Stimulated activated CD8-positive, alpha-beta memory T cell treated with anti-CD3 and anti-CD28 coated beads, Interleukin-12 subunit alpha, Interleukin-12 subunit beta, amount 100 ng/mL, for 24 hours (primary cell): ENCODE results near the gene MRFAP1L1.

Source experiments
- DNase-seq: peaks from one replicate; pipeline ENCODE4 v3.0.0-alpha.2; 2020; ENCODE audit errors: extremely low read depth

MRFAP1L1 gene

DNA sequence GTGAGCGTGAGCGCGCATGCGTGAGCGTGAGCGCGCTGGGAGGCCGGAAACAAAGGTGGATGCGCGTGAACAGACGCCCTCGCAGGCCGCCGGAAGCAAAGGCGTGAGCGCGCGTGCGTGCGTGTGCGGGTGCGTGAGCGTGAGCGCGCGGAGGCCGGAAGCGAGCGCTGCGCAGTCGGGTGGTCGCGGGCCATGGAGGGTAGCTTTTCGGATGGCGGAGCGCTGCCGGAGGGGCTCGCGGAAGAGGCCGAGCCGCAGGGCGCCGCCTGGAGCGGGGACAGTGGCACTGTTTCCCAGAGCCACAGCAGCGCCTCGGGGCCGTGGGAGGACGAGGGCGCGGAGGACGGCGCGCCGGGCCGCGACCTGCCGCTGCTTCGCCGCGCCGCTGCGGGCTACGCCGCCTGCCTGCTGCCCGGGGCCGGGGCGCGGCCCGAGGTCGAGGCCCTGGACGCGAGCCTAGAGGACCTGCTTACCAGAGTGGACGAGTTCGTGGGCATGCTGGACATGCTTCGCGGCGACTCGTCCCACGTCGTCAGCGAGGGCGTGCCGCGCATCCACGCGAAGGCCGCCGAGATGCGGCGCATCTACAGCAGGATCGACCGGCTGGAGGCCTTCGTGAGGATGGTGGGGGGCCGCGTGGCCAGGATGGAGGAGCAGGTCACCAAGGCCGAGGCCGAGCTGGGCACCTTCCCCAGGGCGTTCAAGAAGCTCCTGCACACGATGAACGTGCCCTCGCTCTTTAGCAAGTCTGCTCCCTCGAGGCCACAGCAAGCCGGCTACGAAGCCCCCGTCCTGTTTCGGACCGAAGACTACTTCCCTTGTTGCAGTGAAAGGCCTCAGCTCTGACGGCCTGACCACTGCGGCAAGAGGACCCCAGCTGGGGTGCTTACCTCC lies 6.6 kb upstream of the MRFAP1L1 start, which contains the start of gene BLOC1S4:
Gene BLOC1S4 (plus strand): TSS at position 157 of the 894 bp plus-strand sequence. CDS start 36 bp downstream, at position 193.
- DNase-seq, result peak; percentile 61

DNA sequence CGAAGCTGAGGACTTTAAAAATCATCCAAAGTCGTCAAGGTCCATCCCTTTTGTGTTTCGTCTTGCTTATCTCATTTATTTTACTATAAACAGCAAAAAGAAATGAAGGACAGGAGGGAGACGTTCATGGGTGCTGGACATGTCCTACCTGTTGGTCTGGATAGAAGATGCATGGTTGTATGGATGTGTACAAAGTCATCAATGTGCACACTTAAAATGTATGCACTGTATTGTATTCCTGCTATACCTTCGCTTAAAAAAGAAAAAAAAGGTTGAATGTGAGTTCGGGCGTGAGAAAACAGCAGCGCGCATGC lies 6.0 kb upstream of the MRFAP1L1 start:
- no peak for DNase-seq

DNA sequence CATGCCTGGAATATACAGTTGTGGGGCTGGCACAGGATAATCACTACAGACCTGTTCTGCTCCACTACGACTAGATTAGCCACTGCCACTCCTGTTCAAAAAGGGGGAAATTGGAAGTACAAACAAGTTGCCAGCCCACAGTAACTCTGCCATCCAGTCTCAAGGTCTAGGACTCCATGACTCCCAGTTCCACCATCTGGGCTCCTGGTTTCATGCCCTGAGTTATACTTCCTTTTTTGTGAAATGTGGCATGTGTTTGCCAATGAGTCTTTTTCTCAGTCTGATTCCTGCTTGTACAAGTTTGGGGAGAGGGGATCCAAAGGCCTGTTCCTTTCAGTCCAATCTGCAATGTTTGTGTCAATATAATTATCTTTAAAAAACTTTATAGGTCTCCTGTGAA lies 5.3 kb upstream of the MRFAP1L1 start:
- no peak for DNase-seq

DNA sequence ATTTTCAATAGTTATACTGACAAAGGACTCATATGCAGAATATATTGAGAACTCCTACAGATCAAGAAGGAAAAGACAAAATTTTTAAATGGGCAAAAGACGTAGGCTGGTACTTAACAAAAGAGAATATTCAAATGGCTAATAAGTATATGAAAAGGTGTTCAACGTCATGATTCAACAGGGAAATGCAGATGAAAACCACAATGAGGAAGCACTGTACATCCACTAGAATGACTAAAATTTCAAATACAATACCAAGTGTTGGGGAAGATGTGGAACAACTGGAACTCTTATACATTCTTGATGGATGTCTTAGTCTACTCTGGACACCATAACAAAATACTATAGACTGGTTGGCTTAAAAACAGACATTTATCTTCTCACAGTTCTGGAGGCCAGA lies 1.3 kb upstream of the MRFAP1L1 start:
- no peak for DNase-seq

DNA sequence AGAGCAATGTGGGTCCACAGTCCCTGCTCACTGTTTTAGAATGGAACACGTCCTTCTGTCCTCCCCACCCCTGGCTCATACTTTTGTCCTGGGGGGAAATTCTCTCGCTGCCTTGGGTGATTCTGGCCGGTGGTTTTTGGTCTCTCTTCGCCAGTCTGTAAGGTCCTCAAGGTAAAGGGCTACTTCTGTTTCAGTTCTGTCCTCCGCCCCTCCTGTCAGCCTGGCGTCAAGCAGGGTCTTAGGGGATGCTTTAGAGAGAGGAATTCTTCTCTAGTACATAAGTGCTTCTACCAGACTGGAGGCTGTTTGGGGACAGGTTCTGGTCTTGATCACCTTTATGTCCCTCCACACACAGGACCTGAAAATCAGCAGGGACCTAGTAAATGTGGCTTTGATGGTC lies 617 bp upstream of the MRFAP1L1 start:
- no peak for DNase-seq

DNA sequence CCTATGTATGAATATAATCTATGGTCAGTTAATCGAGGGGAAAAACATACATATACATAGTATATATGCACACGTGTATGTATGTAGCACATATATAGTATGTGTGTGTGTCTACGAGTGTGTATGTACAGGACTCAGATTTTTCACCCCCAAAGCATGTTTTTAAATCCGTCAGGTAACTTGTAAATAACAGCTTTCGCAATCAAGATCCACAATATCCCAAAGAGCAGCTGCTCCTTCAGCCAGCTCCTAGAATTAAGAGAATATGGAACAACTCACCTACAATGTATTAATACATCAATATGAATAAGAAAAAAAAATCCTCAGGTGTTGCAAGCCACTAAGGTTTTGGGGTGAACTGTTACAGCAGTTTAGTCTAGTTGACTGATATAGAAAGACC lies 3.5 kb downstream of the MRFAP1L1 start:
- no peak for DNase-seq

DNA sequence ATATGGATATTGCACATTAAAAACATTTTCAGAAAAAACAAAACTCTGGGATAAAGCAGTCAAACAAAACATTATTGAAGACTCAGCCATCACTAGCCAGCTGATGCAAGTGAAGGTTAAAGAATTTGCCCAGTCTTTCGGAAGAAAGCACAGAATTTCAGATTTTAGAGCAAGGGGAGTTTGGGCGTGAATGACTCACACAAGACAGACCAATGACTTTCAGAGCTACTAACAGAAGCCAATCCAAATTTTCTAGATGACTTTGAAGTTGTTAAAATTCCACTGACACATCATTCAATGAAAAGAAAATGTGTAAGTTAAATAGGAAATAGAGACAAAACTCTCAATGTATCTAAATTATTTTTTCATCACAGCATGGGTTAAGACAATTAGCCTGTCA lies 4.0 kb downstream of the MRFAP1L1 start:
- DNase-seq, result no peak

DNA sequence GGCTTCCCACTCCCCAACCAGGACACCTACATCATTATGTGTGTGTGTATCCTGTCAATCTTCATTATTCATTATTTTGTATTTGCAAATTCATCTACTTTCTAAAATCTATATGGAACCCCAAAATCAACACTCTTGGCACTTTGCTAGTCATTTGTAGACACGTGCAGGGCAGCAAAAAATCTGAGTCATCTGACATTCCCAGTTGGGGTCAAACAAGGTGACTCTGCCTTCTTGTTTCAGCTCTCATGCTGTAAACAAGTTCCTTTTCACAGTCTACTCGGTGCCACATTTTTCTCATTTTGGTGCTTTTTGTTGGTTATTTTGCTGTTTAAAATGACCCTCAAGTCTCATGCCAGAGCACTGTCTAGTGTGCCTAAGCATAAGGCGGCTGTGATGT lies 5.9 kb downstream of the MRFAP1L1 start:
- DNase-seq, result no peak

DNA sequence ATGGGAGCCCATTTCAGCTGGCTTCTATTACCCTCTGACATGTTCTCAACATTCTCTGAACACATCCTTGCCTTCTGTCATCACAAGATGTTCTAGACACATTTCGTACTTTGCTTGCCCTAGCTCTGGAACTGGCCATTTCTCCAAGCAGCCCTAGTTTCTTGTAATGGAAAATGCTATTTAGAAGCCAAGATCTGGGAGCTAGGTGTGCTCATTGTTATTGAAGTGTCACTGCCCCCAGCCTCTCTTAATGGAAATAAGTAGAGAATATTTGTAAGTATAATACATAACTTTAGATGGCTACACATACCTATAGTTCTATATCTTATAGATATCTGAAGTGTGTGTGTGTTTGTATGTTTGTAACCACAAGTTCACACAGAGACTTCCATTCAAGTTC lies 6.9 kb downstream of the MRFAP1L1 start:
- DNase-seq, result no peak

DNA sequence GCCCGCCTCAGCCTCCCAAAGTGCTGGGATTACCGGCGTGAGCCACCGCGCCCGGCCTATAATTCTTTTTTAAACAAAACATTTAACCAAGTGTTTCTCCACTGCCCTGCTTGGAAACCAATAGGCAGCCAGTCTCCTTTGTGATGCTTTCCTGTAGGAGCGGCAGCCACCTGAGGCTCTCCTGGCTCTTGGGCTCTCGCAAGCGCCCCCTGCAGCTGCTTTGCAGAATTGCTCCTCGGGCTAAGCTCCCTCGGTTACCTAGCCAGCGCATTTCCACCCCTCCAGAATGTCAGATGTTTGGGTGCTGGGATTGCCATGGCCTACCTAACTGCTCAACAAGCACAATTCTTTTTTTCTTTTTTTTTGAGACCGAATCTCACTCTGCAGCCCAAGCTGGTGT lies 8.3 kb downstream of the MRFAP1L1 start:
- DNase-seq, result no peak

DNA sequence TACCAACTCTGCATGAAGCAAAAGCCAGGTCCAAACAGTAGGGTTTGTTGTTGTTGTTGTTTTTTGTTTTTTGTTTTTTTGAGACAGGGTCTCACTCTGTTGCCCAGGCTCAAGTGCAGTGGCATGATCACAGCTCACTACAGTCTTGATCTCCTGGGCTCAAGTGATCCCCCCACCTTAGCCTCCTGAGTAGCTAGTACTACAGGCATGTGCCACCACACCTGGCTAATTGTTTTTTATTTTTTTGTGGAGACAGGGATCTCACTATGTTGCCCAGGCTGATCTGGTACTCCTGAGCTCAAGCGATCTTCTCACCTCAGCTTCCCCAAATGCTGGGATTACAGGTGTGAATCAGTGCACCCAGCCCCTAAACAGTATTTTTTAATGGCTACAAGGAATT lies 9.8 kb downstream of the MRFAP1L1 start:
- DNase-seq, result no peak

DNA sequence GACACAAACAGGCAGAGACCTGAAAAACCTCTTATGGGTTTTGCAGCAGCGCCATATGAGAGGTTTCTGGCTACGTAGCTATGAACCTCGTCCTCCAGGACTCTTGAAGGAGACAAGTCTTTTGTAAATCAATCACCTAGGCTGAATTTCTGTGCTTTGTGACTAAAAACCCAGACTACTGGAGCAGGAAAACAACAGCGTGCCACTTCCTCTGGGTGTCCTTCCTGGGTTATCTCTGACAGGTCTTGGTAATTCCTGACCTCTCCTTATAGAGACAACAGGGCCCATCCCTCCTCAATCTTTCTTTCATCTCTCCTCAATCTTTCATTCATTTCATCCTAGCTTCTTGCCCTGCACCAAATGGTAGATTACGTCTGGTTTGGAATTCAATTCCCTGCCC lies 10.3 kb downstream of the MRFAP1L1 start:
- no peak for DNase-seq

DNA sequence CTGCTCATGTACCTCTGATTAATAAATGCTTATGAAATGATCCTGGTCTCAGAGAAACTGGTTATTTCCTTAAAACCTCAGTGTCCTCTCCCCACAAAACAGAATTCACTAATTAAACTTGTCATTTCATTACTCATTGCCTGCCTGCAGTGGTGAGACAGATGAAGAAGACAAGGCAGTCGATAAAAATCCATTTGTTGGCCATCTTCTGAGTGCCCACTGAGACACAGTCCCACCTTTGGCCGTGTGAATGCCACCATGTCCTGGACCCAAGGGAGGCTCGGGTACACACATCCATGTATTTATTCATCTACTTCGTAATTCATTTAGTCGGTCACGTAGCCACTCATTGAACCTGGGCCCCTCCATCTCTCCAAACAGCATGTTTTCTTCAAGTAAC lies 12.5 kb downstream of the MRFAP1L1 start:
- DNase-seq, result no peak

DNA sequence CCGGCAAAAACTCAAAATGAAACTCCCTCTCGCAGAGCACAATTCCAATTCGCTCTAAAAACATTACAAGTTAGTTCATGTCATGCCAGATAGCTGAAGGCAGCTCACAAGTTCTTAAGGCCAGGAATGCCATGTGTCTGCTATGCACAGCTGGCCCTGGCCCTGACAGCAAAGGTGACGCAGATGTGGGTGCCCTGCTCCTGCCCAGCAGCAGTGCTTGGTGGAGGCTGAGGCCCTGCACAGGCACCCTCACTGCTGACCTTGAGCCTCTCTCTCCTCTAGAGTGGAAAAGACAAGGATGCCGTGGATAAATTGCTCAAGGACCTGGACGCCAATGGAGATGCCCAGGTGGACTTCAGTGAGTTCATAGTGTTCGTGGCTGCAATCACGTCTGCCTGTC lies 13.1 kb downstream of the MRFAP1L1 start:
- DNase-seq, result no peak

DNA sequence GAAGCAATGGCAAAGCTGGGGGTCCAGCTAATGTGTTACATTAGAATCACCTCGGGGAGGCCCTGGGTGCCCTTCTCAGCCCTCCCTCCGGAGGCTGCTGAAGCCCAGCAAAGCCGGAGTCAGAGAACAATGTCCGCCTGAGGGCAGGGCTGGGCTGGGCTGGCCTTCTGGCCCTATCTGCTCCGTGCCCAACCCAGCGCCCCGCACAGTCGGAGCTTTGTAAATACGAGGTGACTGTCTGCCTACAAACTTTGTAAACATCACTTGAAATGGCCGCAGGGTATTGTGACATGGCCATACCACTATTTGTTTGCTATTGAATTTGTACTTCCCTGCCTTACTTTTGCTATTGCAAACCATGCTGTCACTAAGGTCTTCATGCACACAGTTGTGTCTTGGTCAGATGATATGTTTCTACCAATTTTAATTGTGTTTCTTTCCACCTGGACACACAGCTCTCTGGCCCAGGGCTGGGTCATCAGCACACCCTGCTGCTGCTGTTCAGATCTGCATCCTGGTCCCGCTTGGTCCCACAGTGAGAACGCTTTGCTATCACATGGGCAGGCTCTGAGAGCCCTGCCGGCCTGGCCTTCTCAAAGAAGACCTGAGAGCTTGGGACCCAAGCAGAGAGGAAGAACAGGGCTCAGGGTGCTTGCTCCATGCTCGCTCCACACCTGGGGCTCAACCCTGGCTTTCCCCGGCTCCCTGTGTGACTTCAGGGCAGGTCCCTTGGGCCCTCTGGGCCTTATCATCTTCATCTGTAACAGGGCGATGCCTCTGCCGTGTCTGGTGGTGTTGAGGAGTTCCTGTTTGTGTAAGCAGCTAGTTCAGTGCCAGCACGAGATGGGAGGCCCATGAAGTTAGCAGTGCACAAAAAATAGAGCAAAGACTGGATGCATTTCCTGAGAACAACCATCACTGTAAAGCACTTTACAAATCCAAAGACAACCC lies 13.7 kb downstream of the MRFAP1L1 start:
- no peak for DNase-seq

DNA sequence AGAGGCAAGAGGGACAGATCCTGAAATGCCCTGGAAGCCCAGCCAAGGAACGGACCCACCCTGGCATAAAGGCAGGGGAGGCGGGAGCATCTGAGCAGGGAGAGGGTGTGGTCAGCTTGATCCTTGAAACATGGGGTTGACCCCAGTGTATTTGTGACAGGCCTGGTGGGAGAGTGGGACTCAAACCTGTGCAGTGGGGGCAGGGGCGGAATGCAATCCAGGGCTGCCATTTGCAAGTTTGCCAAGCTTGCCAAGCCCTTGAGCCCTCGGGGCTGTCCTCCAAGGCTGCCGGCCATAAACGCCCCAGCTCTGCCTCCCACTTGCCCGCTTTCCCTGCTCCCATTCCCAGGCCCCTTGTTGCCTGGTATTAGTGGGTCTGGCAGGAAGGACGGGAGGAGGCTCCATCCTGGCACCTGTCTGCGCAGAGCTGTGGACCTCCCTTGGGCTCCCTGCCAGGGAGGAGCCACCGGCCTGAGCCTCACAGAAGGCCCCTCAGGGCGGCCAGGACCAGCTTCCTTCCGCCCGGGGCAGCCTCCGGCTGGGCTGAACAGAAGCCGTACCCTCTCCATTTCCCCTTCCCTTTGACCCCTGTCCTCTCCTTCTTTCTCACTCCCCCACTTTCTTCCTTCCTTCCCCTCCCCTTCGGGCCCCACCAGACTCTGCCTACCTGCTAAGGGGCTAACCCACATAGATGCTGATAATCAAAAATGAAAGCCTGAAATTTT lies 15.3 kb downstream of the MRFAP1L1 start:
- DNase-seq, result no peak

DNA sequence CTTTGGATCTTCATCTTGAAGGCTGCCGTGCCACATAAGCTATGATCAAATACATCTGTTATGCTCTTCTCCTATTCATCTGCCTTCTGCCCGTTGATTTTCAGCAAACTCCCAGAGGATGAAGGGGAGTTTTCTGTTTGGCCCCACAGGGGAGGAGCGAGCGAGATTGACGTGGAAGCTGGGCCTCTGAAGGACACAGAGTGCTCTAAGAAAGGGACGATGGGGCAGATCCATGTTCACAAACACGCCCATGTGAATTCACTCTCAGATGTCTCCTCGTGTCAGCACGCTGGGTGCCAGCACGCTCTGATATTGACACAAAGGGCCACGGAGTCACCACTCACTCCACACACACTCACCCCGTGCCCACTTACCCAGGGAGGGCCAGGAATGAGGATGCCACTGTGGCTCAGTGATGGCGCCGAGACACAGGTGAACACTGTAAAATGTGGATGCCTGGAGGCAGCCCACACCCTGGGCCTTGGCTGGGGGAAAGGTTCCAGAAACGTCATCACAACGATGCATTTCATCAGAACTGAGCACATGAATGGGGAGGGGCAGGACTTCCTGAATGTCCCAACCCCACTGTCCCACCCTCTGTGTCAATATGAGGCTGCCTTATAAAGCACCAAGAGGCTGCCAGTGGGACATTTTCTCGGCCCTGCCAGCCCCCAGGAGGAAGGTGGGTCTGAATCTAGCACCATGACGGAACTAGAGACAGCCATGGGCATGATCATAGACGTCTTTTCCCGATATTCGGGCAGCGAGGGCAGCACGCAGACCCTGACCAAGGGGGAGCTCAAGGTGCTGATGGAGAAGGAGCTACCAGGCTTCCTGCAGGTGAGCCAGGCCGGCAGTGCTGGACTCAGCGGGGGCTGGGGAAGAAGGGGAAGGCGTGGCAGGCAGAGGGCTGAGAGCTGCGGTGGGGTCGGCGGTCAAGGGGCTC lies 16.2 kb downstream of the MRFAP1L1 start, which contains the start of gene S100P:
Gene S100P (plus strand): TSS at position 648 of the 946 bp plus-strand sequence. CDS start 55 bp downstream, at position 703.
- no peak for DNase-seq

DNA sequence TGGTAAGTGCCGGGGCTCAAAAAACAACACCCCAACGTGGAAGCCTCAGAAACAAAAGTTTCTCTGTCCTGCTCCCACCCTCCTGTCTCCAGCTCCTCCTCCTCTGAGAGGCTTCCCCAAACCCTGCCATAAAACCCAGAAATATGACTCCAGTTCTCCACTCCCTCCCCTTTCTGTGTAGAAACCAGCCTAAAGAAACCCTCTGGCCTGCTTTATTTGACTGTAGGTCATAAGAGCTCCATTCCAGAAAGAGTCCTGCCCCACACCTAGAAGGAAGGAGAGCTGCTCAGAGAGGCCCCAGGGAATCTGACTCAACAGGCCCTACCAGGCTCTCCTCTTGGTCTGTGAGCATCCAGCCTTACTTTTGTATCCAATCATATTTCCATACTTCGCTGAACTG lies 16.9 kb downstream of the MRFAP1L1 start:
- no peak for DNase-seq

DNA sequence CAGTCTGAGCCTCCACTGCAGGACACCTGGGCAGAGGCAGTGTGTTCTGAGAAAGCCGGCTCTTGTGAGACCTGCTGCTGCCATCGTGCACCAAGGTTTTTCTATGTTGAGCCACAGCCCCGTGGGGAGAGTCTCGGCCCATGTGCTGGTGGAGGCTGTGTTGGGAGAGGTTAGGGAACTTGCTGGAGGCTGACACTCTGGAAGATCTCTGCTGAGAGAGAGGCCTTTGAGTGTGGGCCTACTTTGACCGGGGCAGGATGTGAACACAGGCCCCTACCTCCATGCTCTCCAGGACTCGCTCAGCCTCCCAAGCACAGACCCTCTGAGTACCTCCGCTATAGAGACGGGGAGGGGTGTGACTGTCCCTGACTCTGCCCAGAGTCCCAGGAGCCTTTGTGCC lies 17.3 kb downstream of the MRFAP1L1 start:
- DNase-seq, result no peak

DNA sequence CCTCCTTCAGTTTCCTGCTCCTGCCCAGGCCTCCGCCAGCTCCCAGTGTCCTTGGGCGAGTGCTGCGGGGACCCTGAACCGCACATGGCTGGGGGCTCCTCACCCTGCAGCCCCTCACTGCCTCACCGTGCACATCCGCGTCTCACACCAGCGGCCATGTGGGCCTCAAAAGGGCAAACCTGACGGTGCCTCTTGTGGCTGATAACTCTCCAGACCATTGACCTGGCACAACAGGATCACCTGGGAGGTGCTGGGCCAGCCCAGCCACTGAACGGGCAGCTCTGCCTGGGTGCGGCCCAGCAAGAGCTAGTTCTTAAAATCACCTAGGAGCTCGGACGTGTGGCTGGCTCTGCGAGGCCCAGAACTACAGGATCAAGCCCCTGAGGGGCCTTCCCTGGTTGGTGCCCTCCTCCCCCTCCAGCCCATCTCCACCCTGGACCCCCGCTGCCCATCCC lies 20.1 kb downstream of the MRFAP1L1 start:
- no peak for DNase-seq
